Measurements from ENCODE around the gene C2CD4A. TPM values are rescaled to one million over a fixed set of nuclear protein-coding genes. Genes with fewer than 3 reads are reported as not detected.

The C2CD4A gene
- total and polyA plus RNA-seq, 10 of the 15 experiments (the other 5 are each of a cell fraction or from before 2014, with no cell fraction given) = not detected

DNA sequence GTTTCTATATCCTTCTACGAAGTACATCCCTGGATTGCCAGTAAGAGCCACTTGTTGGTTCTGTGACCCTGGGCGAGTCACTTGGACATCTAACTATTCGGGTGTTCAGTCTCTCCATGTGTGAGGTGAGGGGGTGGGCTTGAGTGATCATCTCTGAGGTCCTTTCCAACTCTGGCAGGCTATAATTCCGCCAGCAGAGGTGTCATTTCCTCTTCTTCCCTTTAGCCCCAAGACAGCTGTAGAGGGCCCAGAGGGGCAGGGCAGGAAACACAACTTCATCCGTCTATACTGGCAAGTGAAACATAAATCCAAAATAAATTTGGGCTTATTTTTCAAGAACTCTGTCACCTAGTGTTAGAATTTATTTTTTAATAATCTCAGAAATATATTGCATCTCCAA, 38.1 kb downstream of the C2CD4A start:
- no peak for DNase-seq (ENCODE audit: low read depth, low spot score)
- no peaks in the 10 kb centered on the region for H3K4me1 ChIP-seq (ENCODE audit: control insufficient read depth, insufficient read depth, low read length)
- intact Hi-C loops (cut with micrococcal nuclease; ENCODE audit: unreplicated experiment) = no loop called here
- no peaks in the 10 kb centered on the region; a peak in 1 of 4 replicates for H3K27me3 ChIP-seq (replicated peaks in 1 of 2; ENCODE audit: control insufficient read depth in 2 of 2, insufficient read depth in 2 of 2, low read length in 1 of 2)
- no peaks in the 10 kb centered on the region for H3K36me3 ChIP-seq (ENCODE audit: control insufficient read depth in 2 of 2, insufficient read depth in 2 of 2, low read length in 1 of 2)
- FAIRE-seq = no peak
- no peak overlapping the region for H3K4me3 ChIP-seq
- H3K4me2 ChIP-seq (ENCODE audit: control insufficient read depth, insufficient read depth) = no peak overlapping the region
- ChIA-PET RAD21 (ENCODE audit: unreplicated experiment) (no interaction called here), SMC1A (ENCODE audit: uncharacterized antibody, unreplicated experiment) (no interaction called here), POLR2A (no interaction called here), CTCF (no interaction called here)
- no peak overlapping the region for H3K27ac ChIP-seq (ENCODE audit: control insufficient read depth, insufficient read depth)
- H2AFZ ChIP-seq (ENCODE audit: control insufficient read depth, low read depth, low read length) = no peak overlapping the region
- WGBS (ENCODE audit: insufficient coverage, insufficient replicate concordance, low lambda C conversion rate, missing lambda C conversion rate) = 4% methylated on average over 5 of the region's 5 CpGs
- H4K20me1 ChIP-seq (ENCODE audit: control insufficient read depth, insufficient read depth) = no peaks in the 10 kb centered on the region
- no peaks in the 10 kb centered on the region for H3K9me3 ChIP-seq (replicated peaks; ENCODE audit: control insufficient read depth, insufficient read depth, low read length)
- BruUV-seq (replicated peaks) = no TSS peak
- H3K9ac ChIP-seq (ENCODE audit: control insufficient read depth, insufficient read depth, low read length) = no peak overlapping the region
- H3K79me2 ChIP-seq (ENCODE audit: control insufficient read depth, insufficient read depth, low read length) = no peaks in the 10 kb centered on the region
- TF ChIP-seq PAX8 (IDR thresholded peaks at IDR 0.05) = no peak
- no peak for TF ChIP-seq KLF5 (IDR thresholded peaks at IDR 0.05; ENCODE audit: partially characterized antibody)
- TF ChIP-seq NKRF (conservative IDR thresholded peaks at IDR 0.05) = no peak
- TF ChIP-seq SPI1 (IDR thresholded peaks at IDR 0.05; ENCODE audit: borderline replicate concordance, insufficient read depth, low read depth, low read length) = no peak
- TF ChIP-seq CREB1 (IDR thresholded peaks at IDR 0.05; ENCODE audit: low read depth) = no peak
- TF ChIP-seq BCL11A (IDR thresholded peaks at IDR 0.05; ENCODE audit: low read depth, low read length) = no peak
- no peak for TF ChIP-seq RELB (IDR thresholded peaks at IDR 0.05; ENCODE audit: low read depth)
- TF ChIP-seq CBX3 (IDR thresholded peaks at IDR 0.05; ENCODE audit: borderline replicate concordance, low read depth) = no peak
- no peak for TF ChIP-seq ETV6 (conservative IDR thresholded peaks at IDR 0.05 in 1 of 2, IDR thresholded peaks at IDR 0.05 in 1 of 2; ENCODE audit: borderline replicate concordance in 1 of 2, low read depth in 1 of 2)
- no peak for TF ChIP-seq ZNF217 (IDR thresholded peaks at IDR 0.05)
- TF ChIP-seq ELK1 (IDR thresholded peaks at IDR 0.05; ENCODE audit: low read depth, low read length) = no peak
- TF ChIP-seq EP300 (IDR thresholded peaks at IDR 0.05; ENCODE audit: borderline replicate concordance in 1 of 2, control insufficient read depth in 1 of 2, low read depth in 2 of 2, low read length in 2 of 2) = no peak
- no peak for TF ChIP-seq CEBPB (IDR thresholded peaks at IDR 0.05; ENCODE audit: borderline replicate concordance in 1 of 2, low read depth in 2 of 2, low read length in 2 of 2)
- no peak for TF ChIP-seq MEF2A (IDR thresholded peaks at IDR 0.05; ENCODE audit: insufficient read depth, low read depth, low read length)
- no peak for TF ChIP-seq HCFC1 (IDR thresholded peaks at IDR 0.05; ENCODE audit: low read length)
- no peak for TF ChIP-seq CHD2 (IDR thresholded peaks at IDR 0.05; ENCODE audit: borderline replicate concordance, low read depth, low read length)
- TF ChIP-seq STAT3 (IDR thresholded peaks at IDR 0.05; ENCODE audit: low read depth, low read length) = no peak
- no peak for TF ChIP-seq FOS (IDR thresholded peaks at IDR 0.05; ENCODE audit: borderline replicate concordance, extremely low read depth, insufficient read length)
- ATAC-seq = no peak
- in situ Hi-C loops (cut with MboI) = no loop called here

Data from GM12878 (cell line).